ENCODE data around the gene CAPN3. TPM values are rescaled to one million over a fixed set of nuclear protein-coding genes. Genes with fewer than 3 reads are reported as not detected.

The CAPN3 gene
- total RNA-seq, 1 donor from 2014 or later, result 2.6 TPM

DNA sequence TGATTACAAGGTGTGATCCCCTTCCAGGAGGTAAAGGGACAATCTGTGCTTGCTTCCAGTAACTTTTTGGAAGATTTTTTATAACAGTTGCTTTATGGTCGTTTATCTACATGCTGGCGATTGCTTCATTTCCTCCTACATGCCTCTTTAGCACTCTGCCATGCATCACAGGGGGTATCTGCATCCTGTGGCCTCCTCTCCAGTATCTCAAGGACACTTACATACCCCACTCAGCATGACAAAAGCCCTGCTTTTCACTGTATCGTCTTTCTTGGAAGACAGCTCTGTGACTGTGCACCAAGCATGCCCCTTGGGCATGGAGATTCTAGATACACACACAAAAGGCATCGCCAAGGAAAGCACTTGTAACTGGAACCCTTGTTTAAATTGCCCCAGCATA lies 25.3 kb downstream of the CAPN3 start:
- intact Hi-C loops (cut with DNase I), result no loop called here
- no peak for DNase-seq
- no peak for ATAC-seq (ENCODE audit: poor library complexity)

DNA sequence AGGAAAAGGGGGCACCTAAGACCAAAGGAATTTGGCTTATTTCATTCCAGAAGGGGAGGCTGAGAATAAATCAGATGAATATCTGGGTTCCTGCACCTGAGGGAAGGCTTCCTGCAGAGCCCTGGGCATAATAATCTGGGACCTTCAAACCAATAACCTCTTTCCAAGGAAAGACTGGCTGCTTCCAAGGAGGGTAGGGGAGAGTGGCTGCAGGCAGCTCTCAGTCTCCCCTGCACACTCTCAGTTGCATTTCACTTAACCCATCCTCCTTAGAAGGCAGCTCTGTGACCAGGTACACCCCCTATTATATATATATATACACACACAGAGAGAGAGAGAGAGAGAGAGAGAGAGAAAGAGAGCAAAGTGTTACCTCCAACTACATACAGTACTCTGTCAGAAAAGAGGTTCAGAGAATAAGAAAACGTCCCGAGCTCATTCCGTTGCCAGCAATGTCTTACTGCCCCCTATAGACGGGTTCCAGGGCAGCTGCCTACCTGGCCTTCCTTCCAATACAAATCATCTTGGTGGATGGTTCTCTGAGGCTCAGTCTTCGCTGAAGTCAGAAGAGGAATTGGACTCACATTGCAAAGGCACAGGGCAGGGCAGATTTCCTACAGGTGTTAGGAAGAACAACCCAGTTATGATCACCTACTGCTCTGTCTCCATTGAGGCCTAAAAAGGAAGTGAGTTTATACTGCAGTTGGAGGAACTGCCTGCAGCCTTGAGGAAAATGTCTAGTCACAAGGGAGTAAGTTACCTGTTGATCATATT lies 26.1 kb downstream of the CAPN3 start:
- ATAC-seq (ENCODE audit: poor library complexity) (peak; percentile 59), DNase-seq (no peak)
- intact Hi-C loops (cut with DNase I), result no loop called here

DNA sequence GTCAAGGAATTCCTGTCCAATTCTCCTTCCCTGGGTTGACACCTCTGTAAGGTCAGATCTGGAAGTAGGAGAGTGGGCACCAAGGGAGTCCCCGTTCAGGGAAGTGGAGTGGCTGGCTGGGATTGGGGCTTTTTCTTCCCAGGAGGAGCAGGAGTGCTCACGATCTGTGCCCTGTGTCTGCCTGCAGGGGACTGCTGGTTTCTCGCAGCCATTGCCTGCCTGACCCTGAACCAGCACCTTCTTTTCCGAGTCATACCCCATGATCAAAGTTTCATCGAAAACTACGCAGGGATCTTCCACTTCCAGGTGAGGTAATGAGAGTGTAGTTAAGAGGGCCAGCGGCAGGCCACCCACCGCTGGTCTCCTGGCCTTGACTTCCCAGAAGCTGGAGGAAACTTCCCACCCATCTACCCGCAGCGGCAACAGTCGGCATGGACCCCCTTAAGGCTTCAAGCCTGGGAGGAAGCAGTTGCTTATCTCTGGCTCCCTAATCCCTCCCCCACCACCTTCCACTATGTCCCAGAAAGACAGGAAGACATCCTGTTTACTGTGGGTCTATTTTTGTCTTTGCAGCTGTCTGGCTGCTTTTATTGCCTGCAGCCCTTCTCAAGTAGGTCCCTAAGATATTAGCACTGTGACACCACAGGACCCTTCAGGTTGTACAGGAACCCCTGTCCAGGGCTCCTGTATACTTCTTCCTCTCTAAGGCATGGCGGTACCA lies 26.8 kb downstream of the CAPN3 start:
- intact Hi-C loops (cut with DNase I), result no loop called here
- ATAC-seq (ENCODE audit: poor library complexity) (no peak), DNase-seq (no peak)

DNA sequence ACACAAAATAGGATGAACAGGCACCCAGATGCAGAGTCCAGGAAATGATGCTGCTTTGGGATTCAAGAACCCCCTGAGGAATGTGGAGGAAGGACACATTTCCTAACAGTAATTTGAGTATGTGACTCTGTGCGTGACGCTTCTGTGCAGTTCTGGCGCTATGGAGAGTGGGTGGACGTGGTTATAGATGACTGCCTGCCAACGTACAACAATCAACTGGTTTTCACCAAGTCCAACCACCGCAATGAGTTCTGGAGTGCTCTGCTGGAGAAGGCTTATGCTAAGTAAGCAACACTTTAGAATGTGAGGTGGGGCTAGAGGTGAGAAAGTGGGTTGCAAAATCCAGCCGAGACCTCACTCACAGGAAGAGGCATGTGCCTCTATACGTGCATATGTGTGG lies 28.3 kb downstream of the CAPN3 start:
- intact Hi-C loops (cut with DNase I), result no loop called here
- ATAC-seq (ENCODE audit: poor library complexity), result no peak

DNA sequence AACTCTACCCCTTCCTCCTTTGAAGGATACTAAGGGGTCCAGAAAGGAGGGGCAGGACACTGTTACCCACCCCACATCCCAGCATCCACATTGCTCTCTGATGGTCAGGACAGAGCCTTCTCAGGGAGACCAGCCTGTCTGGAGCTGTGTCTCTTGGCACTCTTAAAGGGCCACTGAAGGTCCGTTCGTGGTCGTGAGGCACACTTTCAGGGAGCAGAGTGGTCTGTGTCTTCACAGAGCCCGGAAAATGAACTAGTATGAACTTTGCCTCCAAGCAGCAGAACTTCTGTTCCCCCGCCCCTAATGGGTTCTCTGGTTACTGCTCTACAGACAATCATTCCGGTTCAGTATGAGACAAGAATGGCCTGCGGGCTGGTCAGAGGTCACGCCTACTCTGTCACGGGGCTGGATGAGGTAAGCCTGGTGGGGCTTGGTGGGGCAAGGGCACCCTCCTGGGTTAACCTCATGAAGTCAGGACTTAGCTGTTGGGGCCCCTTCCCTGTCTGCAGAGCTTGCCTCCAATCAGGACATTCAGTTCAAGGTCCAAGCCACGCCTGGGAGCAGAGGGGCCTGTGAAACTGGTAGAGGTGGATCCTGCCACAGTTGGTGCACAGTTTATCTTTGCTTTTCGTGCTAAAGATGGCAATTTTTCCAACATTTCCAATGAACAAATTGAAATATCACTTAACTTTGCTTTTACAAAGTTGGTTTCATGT lies 33.2 kb downstream of the CAPN3 start:
- ATAC-seq (ENCODE audit: poor library complexity), result peak; percentile 27
- intact Hi-C loops (cut with DNase I), result no loop called here
- DNase-seq, result no peak

More for the DNA sequence above, 28.3 kb downstream of the CAPN3 start:
- no peak for DNase-seq

DNA sequence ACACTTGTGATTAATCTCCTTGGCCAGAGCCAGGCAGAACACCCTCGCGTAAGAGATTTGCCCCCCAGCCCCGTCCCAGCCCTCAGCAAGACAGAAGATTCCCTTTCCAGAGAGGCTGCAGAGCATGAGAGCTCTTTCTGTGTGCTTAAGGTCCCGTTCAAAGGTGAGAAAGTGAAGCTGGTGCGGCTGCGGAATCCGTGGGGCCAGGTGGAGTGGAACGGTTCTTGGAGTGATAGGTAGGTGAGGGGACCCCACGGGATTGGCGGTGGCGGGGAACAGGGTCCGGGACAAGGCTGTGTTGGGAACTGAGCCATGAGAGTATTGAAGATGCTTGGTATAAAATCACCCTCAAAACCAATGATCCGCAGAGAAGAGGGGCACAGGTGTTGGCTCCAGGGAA lies 34.8 kb downstream of the CAPN3 start:
- intact Hi-C loops (cut with DNase I), result no loop called here
- no peak for ATAC-seq (ENCODE audit: poor library complexity)
- DNase-seq, result no peak

DNA sequence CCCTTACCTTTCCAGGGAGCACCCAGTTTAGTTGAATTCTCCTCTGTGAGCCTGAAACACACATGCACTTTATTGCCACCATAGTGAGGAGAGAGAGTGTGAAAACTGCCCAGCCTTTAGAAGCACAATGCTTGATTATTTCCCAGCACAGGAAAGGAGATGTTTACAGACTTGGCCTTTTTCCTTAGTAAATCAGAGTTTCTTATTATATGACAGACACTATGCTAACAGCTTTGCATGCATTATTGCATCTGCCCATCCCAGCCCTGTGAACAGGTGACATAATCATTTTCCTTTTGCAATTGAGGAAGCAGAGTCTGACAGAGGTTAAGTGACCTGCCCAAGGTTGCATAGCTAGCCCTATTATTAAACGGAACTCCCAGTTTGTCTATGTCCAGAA lies 36.5 kb downstream of the CAPN3 start:
- ATAC-seq (ENCODE audit: poor library complexity) (no peak), DNase-seq (no peak)
- intact Hi-C loops (cut with DNase I), result no loop called here

DNA sequence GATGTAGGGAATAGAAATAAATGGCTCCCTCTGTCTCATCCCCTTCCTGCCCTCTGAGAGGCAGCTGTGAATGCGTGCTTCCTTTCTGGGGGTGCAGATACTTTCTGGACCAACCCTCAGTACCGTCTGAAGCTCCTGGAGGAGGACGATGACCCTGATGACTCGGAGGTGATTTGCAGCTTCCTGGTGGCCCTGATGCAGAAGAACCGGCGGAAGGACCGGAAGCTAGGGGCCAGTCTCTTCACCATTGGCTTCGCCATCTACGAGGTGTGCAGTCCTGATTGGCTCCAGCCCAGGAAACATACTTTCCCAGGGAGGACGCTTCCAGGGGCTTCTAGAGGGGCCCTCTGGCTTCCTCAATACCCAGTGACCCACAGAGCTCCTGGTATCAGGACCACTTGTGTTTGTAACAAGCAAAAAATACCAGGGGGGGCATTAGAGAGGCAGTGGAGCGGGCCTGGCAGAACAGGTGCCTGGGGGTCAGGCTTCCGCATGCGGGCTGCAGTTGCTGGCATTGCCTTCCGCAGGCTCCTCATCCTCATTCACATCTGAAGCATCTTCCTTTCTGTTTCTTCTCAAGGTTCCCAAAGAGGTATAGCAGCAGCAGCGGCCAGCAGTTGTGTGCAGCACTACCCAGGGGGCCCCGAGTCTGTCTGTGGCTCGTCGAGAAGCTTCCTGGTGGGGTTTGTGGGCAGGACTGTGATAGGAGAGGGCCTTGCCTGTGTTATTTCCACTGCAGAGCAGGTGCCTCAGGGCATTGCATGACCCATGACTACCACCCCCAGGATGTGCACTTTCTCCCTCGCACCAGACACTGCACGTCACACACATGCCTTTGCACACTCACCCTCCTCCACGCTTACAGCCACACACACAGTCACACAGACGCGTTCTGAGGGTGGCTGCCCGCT lies 42.5 kb downstream of the CAPN3 start:
- ATAC-seq (ENCODE audit: poor library complexity) (no peak), DNase-seq (no peak)
- intact Hi-C loops (cut with DNase I), result no loop called here

DNA sequence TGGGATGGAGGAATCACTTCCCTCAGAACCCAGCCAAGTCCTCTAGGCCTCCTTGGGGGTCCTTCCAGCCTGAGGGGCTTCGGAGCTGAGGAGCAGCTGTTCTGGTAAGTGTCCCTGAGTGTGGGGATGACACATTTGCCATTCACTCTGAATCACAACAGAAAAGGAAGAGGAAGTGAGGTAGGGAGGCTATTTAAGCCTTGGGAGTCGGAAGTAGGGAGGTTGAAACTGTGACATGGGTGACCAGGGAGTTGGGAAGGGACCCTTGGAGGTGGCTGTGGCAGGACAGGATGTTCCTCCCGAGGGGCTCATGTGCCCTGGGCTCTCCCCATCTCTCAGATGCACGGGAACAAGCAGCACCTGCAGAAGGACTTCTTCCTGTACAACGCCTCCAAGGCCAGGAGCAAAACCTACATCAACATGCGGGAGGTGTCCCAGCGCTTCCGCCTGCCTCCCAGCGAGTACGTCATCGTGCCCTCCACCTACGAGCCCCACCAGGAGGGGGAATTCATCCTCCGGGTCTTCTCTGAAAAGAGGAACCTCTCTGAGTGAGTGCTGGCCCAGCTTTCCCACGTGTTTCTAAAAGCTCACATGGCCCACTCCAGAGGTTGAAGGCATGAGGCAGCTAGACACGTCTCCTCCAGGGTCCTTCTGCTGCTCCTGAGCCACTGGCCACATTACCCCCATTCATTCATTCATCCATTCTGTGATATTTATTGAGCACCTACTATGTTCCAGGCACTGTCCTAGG lies 43.3 kb downstream of the CAPN3 start:
- intact Hi-C loops (cut with DNase I), result no loop called here
- ATAC-seq (ENCODE audit: poor library complexity), result no peak

DNA sequence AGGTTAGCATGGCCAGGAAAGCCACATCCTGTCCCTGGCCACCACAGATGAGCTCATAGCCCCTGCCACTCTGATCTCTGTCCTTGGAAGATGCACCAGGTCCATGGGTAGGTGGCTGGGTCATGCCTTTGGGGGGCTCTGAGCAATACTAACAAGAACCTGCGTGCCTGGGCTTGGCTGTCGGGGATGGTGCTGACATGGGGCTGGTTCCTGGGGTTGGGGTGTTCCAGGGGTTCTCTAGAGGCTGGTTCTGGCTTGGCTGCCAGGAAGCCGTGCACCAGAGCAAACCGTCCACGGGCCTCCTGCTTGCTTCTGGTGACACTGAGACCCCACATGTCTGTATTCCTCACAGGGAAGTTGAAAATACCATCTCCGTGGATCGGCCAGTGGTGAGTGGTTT lies 44.1 kb downstream of the CAPN3 start:
- ATAC-seq (ENCODE audit: poor library complexity) (no peak), DNase-seq (no peak)
- intact Hi-C loops (cut with DNase I), result no loop called here

More for the DNA sequence above, 43.3 kb downstream of the CAPN3 start:
- DNase-seq, result no peak

DNA sequence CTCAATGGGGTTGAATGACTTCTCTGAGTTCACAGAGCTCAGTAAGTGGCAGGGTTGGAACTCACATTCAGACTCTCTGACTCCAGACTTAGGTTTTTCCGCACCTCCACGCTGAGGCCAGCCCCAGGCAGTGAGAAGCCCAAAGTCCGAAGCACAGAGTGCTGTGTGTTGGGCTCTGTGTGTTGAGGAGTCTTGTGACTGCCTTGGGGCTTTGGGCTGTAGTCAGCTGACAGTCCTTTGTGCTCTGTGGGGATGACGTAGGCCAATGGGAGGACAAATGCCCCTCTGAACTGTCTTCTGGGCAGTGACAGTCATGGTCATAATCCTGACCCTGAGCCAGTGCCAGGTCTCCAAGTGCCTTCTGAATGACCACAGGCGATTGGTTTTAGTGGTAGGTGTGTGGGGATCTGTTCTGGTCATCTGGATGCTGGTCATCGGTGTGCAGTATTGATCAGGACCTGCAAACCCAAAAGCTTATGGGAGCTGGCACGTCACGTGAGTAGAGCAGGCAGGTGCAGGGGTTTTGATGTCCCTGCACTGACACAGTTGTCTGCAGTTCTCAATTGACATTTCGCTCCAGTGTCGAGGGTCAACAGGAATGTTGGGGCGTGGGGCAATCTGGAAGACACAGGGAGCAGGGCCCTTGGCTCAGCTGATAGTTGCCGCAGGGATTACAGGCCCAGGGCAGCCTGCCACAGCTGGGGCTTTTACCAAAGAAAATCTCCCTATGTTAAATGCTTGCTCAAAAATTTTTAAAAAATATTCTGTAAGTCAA lies 45.3 kb downstream of the CAPN3 start:
- ATAC-seq (ENCODE audit: poor library complexity) (no peak), DNase-seq (no peak)
- intact Hi-C loops (cut with DNase I), result no loop called here

DNA sequence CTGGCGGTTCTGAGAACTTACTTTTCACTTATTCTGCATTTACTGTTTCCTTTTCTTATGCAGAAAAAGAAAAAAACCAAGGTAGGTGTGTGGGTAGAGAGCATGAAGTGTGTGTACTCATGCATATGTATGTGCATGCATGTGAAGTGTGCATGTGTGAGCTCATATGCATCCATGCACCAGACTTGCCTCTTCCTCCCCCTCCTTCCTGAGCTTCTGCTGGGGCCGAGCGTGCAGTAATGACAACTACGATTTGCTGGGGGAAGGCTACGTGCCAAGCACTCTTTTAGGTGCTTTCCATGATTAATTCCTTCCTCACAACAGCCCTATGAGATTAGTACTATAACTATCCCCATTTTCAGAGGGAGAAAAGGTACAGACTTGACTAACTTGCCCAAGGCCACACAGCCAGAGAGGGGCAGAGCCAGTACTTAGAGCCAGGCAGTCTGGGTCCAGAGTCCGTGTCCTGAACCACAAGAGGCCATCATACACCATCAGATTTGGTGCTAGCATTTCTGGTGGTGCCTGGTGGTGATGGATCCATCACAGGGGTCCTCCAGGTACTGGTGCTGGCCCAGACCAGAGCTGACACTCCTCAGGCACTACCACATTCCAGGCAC lies 46.7 kb downstream of the CAPN3 start:
- intact Hi-C loops (cut with DNase I), result no loop called here
- DNase-seq (no peak), ATAC-seq (ENCODE audit: poor library complexity) (no peak)

DNA sequence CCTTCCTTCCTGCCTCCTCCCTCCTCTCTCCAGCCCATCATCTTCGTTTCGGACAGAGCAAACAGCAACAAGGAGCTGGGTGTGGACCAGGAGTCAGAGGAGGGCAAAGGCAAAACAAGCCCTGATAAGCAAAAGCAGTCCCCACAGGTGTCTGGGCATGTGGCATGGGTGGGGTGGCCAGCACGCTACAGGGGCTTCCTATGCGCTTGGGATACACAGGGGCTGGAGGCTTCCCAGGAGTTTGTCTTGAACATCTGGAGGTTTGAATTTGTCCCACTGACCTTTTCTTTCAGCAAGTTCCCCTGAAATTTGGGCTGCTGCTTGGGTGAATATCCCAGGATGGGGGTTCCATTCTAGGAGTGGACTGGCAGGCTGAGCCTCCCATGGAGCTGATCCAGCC lies 48.9 kb downstream of the CAPN3 start:
- intact Hi-C loops (cut with DNase I), result no loop called here
- ATAC-seq (ENCODE audit: poor library complexity) (no peak), DNase-seq (no peak)

DNA sequence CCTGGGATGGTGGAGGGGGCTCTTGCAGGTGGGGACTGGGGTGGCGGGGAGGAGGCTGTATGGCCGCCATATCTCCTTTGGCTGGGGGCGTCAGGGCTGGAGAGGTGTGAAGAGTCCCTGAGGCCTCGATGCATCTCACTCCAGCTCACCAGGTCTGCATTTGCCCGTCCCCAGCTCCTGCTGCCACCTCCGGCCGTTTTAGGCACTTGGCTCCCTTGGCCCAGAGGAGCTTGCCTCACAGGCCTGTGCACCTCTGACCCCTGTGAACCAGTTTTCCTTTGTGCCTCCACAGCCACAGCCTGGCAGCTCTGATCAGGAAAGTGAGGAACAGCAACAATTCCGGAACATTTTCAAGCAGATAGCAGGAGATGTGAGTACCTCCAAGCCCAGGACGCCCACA lies 49.7 kb downstream of the CAPN3 start:
- intact Hi-C loops (cut with DNase I), result no loop called here
- ATAC-seq (ENCODE audit: poor library complexity) (peak; percentile 10), DNase-seq (no peak)

DNA sequence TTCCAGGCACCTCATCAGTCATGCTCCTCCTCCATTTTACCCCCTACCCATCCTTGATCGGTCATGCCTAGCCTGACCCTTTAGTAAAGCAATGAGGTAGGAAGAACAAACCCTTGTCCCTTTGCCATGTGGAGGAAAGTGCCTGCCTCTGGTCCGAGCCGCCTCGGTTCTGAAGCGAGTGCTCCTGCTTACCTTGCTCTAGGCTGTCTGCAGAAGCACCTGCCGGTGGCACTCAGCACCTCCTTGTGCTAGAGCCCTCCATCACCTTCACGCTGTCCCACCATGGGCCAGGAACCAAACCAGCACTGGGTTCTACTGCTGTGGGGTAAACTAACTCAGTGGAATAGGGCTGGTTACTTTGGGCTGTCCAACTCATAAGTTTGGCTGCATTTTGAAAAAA lies 52.6 kb downstream of the CAPN3 start:
- DNase-seq, result no peak
- no peak for ATAC-seq (ENCODE audit: poor library complexity)
- intact Hi-C loops (cut with DNase I), result no loop called here

DNA sequence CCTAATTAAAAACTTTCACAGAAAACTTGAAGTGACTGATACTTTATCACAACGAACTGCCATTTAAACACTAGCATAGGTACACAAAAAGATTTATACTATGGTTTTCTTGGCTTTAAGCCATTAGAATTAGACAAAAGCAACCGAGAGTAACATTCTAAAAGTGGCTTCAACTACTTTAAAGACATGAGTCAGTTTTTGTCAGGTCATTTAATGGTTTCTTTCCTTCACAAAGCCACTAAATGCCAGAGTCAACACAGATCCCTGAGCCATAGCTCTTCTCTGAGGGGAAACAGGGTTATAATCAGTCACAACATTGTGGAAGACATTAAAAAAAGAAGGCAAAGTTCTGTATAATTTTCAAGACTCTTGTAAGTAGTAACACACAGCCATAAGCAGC lies 54.6 kb downstream of the CAPN3 start:
- DNase-seq, result no peak

DNA sequence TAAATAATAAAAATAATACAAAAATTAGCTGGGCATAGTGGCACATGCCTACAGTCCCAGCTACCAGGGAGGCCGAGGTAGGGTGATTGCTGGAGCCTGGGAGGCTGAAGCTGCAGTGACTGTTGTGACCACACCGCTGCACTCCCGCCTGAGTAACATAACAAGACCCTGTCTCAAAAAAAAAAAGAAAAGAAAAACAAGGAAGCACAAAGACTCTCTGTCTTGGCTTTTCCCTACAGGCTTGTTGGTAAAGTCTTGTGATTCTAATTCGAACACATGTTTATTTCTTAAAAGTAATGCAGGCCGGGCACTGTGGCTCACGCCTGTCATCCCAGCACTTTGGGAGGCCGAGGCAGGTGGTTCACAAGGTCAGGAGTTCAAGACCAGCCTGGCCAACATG lies 60.1 kb downstream of the CAPN3 start:
- intact Hi-C loops (cut with DNase I), result no loop called here
- DNase-seq, result no peak
- no peak for ATAC-seq (ENCODE audit: poor library complexity)

More for the DNA sequence above, 54.6 kb downstream of the CAPN3 start:
- ATAC-seq (ENCODE audit: poor library complexity), result no peak
- intact Hi-C loops (cut with DNase I), result no loop called here
